ENCODE results near the gene C1orf87. TPM values are rescaled to one million over a fixed set of nuclear protein-coding genes. Genes with fewer than 3 reads are reported as not detected.

Gene C1orf87
- total RNA-seq, 1 experiment from 2014 or later, result not detected

- DNase-seq, result no peak
- H3K4me3 ChIP-seq (ENCODE audit: insufficient read depth, low read depth, low read length), result no peak overlapping the region
- H3K36me3 ChIP-seq (replicated peaks; ENCODE audit: control insufficient read depth, insufficient read depth, low read length), result no peaks in the 10 kb centered on the region
- H3K27me3 ChIP-seq (ENCODE audit: control insufficient read depth, insufficient read depth, low read length), result no peaks in the 10 kb centered on the region
Measured at GRCh38 chr1:60087681-60088080, 14.1 kb upstream of the C1orf87 start.

- DNase-seq, result no peak
Measured at GRCh38 chr1:60078182-60078581, 4.6 kb upstream of the C1orf87 start.

GRCh38 chr1:60071296-60071695 lies 2.3 kb downstream of the C1orf87 start:
- H3K4me3 ChIP-seq (ENCODE audit: insufficient read depth, low read depth, low read length), result no peak overlapping the region
- peaks cover 20% of the 10 kb centered on the region; the same call in 1 of the 2 replicates for H3K27me3 ChIP-seq (ENCODE audit: control insufficient read depth, insufficient read depth, low read length)
- no peaks in the 10 kb centered on the region for H3K36me3 ChIP-seq (replicated peaks; ENCODE audit: control insufficient read depth, insufficient read depth, low read length)
- no peak for DNase-seq

More at GRCh38 chr1:60078182-60078581, 4.6 kb upstream of the C1orf87 start:
- Histone ChIP-seq H3K27me3 (ENCODE audit: control insufficient read depth, insufficient read depth, low read length) (peaks cover 6% of the 10 kb centered on the region; the same call in 1 of the 2 replicates), H3K4me3 (ENCODE audit: insufficient read depth, low read depth, low read length) (no peak overlapping the region), H3K36me3 (replicated peaks; ENCODE audit: control insufficient read depth, insufficient read depth, low read length) (no peaks in the 10 kb centered on the region)

- H3K36me3 ChIP-seq (replicated peaks; ENCODE audit: control insufficient read depth, insufficient read depth, low read length), result no peaks in the 10 kb centered on the region
- no peak overlapping the region for H3K4me3 ChIP-seq (ENCODE audit: insufficient read depth, low read depth, low read length)
- no peak for DNase-seq
- peaks cover 20% of the 10 kb centered on the region; the same call in 1 of the 2 replicates for H3K27me3 ChIP-seq (ENCODE audit: control insufficient read depth, insufficient read depth, low read length)
Measured at GRCh38 chr1:60069691-60070090, 3.9 kb downstream of the C1orf87 start.

- no peak for DNase-seq
Measured at GRCh38 chr1:60068393-60069045, 5.1 kb downstream of the C1orf87 start.

GRCh38 chr1:60066001-60066400 lies 7.6 kb downstream of the C1orf87 start:
- no peaks in the 10 kb centered on the region for H3K27me3 ChIP-seq (ENCODE audit: control insufficient read depth, insufficient read depth, low read length)
- no peak overlapping the region for H3K4me3 ChIP-seq (ENCODE audit: insufficient read depth, low read depth, low read length)
- H3K36me3 ChIP-seq (replicated peaks; ENCODE audit: control insufficient read depth, insufficient read depth, low read length), result no peaks in the 10 kb centered on the region
- DNase-seq, result no peak

More at GRCh38 chr1:60068393-60069045, 5.1 kb downstream of the C1orf87 start:
- H3K27me3 ChIP-seq (ENCODE audit: control insufficient read depth, insufficient read depth, low read length), result peaks cover 17% of the 10 kb centered on the region; the same call in 1 of the 2 replicates
- no peaks in the 10 kb centered on the region for H3K36me3 ChIP-seq (replicated peaks; ENCODE audit: control insufficient read depth, insufficient read depth, low read length)
- H3K4me3 ChIP-seq (ENCODE audit: insufficient read depth, low read depth, low read length), result no peak overlapping the region

GRCh38 chr1:60065199-60065598 lies 8.4 kb downstream of the C1orf87 start:
- H3K36me3 ChIP-seq (replicated peaks; ENCODE audit: control insufficient read depth, insufficient read depth, low read length), result no peaks in the 10 kb centered on the region
- H3K4me3 ChIP-seq (ENCODE audit: insufficient read depth, low read depth, low read length), result no peak overlapping the region
- no peaks in the 10 kb centered on the region for H3K27me3 ChIP-seq (ENCODE audit: control insufficient read depth, insufficient read depth, low read length)
- DNase-seq, result no peak

- no peak for DNase-seq
- Histone ChIP-seq H3K27me3 (ENCODE audit: control insufficient read depth, insufficient read depth, low read length) (no peaks in the 10 kb centered on the region), H3K36me3 (replicated peaks; ENCODE audit: control insufficient read depth, insufficient read depth, low read length) (no peaks in the 10 kb centered on the region), H3K4me3 (ENCODE audit: insufficient read depth, low read depth, low read length) (no peak overlapping the region)
Measured at GRCh38 chr1:60063561-60063960, 10.0 kb downstream of the C1orf87 start.

- no peaks in the 10 kb centered on the region for H3K36me3 ChIP-seq (replicated peaks; ENCODE audit: control insufficient read depth, insufficient read depth, low read length)
- no peak for DNase-seq
Measured at GRCh38 chr1:60059468-60059867, 14.1 kb downstream of the C1orf87 start.

GRCh38 chr1:60055336-60055735 lies 18.2 kb downstream of the C1orf87 start:
- Histone ChIP-seq H3K4me3 (ENCODE audit: insufficient read depth, low read depth, low read length) (no peak overlapping the region), H3K36me3 (replicated peaks; ENCODE audit: control insufficient read depth, insufficient read depth, low read length) (no peaks in the 10 kb centered on the region)
- no peak for DNase-seq

More at GRCh38 chr1:60059468-60059867, 14.1 kb downstream of the C1orf87 start:
- Histone ChIP-seq H3K4me3 (ENCODE audit: insufficient read depth, low read depth, low read length) (no peak overlapping the region), H3K27me3 (ENCODE audit: control insufficient read depth, insufficient read depth, low read length) (no peaks in the 10 kb centered on the region)

GRCh38 chr1:60054374-60054773 lies 19.2 kb downstream of the C1orf87 start:
- H3K4me3 ChIP-seq (ENCODE audit: insufficient read depth, low read depth, low read length), result no peak overlapping the region
- H3K27me3 ChIP-seq (ENCODE audit: control insufficient read depth, insufficient read depth, low read length), result no peaks in the 10 kb centered on the region
- H3K36me3 ChIP-seq (replicated peaks; ENCODE audit: control insufficient read depth, insufficient read depth, low read length), result no peaks in the 10 kb centered on the region
- no peak for DNase-seq

More at GRCh38 chr1:60055336-60055735, 18.2 kb downstream of the C1orf87 start:
- H3K27me3 ChIP-seq (ENCODE audit: control insufficient read depth, insufficient read depth, low read length), result no peaks in the 10 kb centered on the region

GRCh38 chr1:60052601-60053000 lies 21.0 kb downstream of the C1orf87 start:
- H3K36me3 ChIP-seq (replicated peaks; ENCODE audit: control insufficient read depth, insufficient read depth, low read length), result no peaks in the 10 kb centered on the region
- H3K4me3 ChIP-seq (ENCODE audit: insufficient read depth, low read depth, low read length), result no peak overlapping the region
- DNase-seq, result peak; percentile 4
- H3K27me3 ChIP-seq (ENCODE audit: control insufficient read depth, insufficient read depth, low read length), result no peaks in the 10 kb centered on the region

- Histone ChIP-seq H3K27me3 (ENCODE audit: control insufficient read depth, insufficient read depth, low read length) (no peaks in the 10 kb centered on the region), H3K4me3 (ENCODE audit: insufficient read depth, low read depth, low read length) (no peak overlapping the region), H3K36me3 (replicated peaks; ENCODE audit: control insufficient read depth, insufficient read depth, low read length) (no peaks in the 10 kb centered on the region)
- no peak for DNase-seq
Measured at GRCh38 chr1:60051191-60051590, 22.4 kb downstream of the C1orf87 start.

- no peak for DNase-seq
- Histone ChIP-seq H3K27me3 (ENCODE audit: control insufficient read depth, insufficient read depth, low read length) (no peaks in the 10 kb centered on the region), H3K36me3 (replicated peaks; ENCODE audit: control insufficient read depth, insufficient read depth, low read length) (no peaks in the 10 kb centered on the region), H3K4me3 (ENCODE audit: insufficient read depth, low read depth, low read length) (no peak overlapping the region)
Measured at GRCh38 chr1:60049188-60049587, 24.4 kb downstream of the C1orf87 start.

GRCh38 chr1:60044881-60045280 lies 28.7 kb downstream of the C1orf87 start:
- no peaks in the 10 kb centered on the region for H3K36me3 ChIP-seq (replicated peaks; ENCODE audit: control insufficient read depth, insufficient read depth, low read length)
- H3K27me3 ChIP-seq (ENCODE audit: control insufficient read depth, insufficient read depth, low read length), result no peaks in the 10 kb centered on the region
- DNase-seq, result no peak
- no peak overlapping the region for H3K4me3 ChIP-seq (ENCODE audit: insufficient read depth, low read depth, low read length)

Data from H7 (cell line).